Astrocyte (in vitro differentiated cells and primary cell): ENCODE results near the gene SERPINA1. TPM values are rescaled to one million over a fixed set of nuclear protein-coding genes. Genes with fewer than 3 reads are reported as not detected.

Experiments used
- DNase-seq: peaks from one replicate; pipeline ENCODE4 v3.0.0-alpha.2; 2010; ENCODE audit warnings: low read depth
- FAIRE-seq: peaks from 2 replicates; lab custom pipeline; 2011; peaks lifted over from hg19 to GRCh38; lab: Jason Lieb, UNC
- H2AFZ ChIP-seq: 2 replicates; pipeline ENCODE4 v1.6.0; 2012; ENCODE audit warnings: low read depth, low read length, inconsistent platforms
- H3K27ac ChIP-seq: 2 replicates; pipeline ENCODE4 v1.5.1; 2011; ENCODE audit warnings: low read depth, low read length, inconsistent platforms
- H3K27me3 ChIP-seq: 2 replicates; pipeline ENCODE4 v1.6.0; 2011; ENCODE audit warnings: low read length, inconsistent platforms; ENCODE audit not compliant: insufficient read depth
- H3K36me3 ChIP-seq: 2 replicates; pipeline ENCODE4 v1.5.1; 2011; ENCODE audit warnings: low read length, inconsistent platforms; ENCODE audit not compliant: insufficient read depth
- H3K4me1 ChIP-seq: 2 replicates; pipeline ENCODE4 v1.5.1; 2011; ENCODE audit warnings: low read length, inconsistent platforms; ENCODE audit not compliant: insufficient read depth
- H3K4me2 ChIP-seq: 2 replicates; pipeline ENCODE4 v1.6.0; 2012; ENCODE audit warnings: low read length, inconsistent platforms
- H3K4me3 ChIP-seq: 2 replicates; pipeline ENCODE4 v1.5.1; 2011; ENCODE audit warnings: low read depth, mild to moderate bottlenecking, low read length, inconsistent platforms; ENCODE audit not compliant: insufficient read depth
- H3K79me2 ChIP-seq: 2 replicates; pipeline ENCODE4 v1.6.0; 2012; ENCODE audit warnings: mild to moderate bottlenecking, low read length, inconsistent platforms; ENCODE audit not compliant: insufficient read depth
- H3K9ac ChIP-seq: 2 replicates; pipeline ENCODE4 v1.6.0; 2012; ENCODE audit warnings: mild to moderate bottlenecking, low read length, inconsistent platforms
- H3K9me3 ChIP-seq: 2 replicates; pipeline ENCODE4 v1.5.1; 2012; ENCODE audit warnings: low read depth, mild to moderate bottlenecking, low read length, inconsistent platforms; ENCODE audit not compliant: insufficient read depth
- H4K20me1 ChIP-seq: 2 replicates; pipeline ENCODE4 v1.6.0; 2012; ENCODE audit warnings: low read length, inconsistent platforms; ENCODE audit not compliant: insufficient read depth
- H3K27ac Mint-ChIP-seq: one replicate; pipeline ENCODE4 v1.8.0; 2021; ENCODE audit warnings: mild to moderate bottlenecking, mixed read lengths; ENCODE audit not compliant: unreplicated experiment
- H3K27me3 Mint-ChIP-seq: one replicate; pipeline ENCODE4 v1.8.0; 2021; ENCODE audit warnings: low read depth, mixed read lengths; ENCODE audit not compliant: unreplicated experiment
- H3K36me3 Mint-ChIP-seq: one replicate; pipeline ENCODE4 v1.8.0; 2021; ENCODE audit warnings: low read depth, mixed read lengths; ENCODE audit not compliant: unreplicated experiment
- H3K4me1 Mint-ChIP-seq: one replicate; pipeline ENCODE4 v1.8.0; 2021; ENCODE audit warnings: low read depth, mixed read lengths; ENCODE audit not compliant: unreplicated experiment
- H3K4me3 Mint-ChIP-seq: one replicate; pipeline ENCODE4 v1.8.0; 2021; ENCODE audit warnings: mild to moderate bottlenecking, moderate library complexity, mixed read lengths; ENCODE audit not compliant: unreplicated experiment
- H3K9me3 Mint-ChIP-seq: one replicate; pipeline ENCODE4 v1.8.0; 2021; ENCODE audit warnings: mild to moderate bottlenecking, mixed read lengths; ENCODE audit not compliant: unreplicated experiment
- EZH2 ChIP-seq: IDR thresholded peaks from 2 replicates; pipeline ENCODE4 v1.6.1; 2012; ENCODE audit warnings: mild to moderate bottlenecking, low read length, inconsistent platforms; ENCODE audit not compliant: insufficient read depth
- total RNA-seq: library from RNA; stranded (reverse); gene quantifications from 2 replicates; pipeline ENCODE4 v1.2.1, GENCODE V29; 2021
- TF ChIP-seq, protein P1 (sequence below): IDR thresholded peaks from 2 replicates; pipeline ENCODE4 v1.5.1; 2011; ENCODE audit warnings: low read depth, mild to moderate bottlenecking, inconsistent platforms, low read length, moderate library complexity; ENCODE audit not compliant: insufficient read depth

The SERPINA1 gene
- total RNA-seq, 1 donor from 2014 or later: 0.98 TPM

DNA sequence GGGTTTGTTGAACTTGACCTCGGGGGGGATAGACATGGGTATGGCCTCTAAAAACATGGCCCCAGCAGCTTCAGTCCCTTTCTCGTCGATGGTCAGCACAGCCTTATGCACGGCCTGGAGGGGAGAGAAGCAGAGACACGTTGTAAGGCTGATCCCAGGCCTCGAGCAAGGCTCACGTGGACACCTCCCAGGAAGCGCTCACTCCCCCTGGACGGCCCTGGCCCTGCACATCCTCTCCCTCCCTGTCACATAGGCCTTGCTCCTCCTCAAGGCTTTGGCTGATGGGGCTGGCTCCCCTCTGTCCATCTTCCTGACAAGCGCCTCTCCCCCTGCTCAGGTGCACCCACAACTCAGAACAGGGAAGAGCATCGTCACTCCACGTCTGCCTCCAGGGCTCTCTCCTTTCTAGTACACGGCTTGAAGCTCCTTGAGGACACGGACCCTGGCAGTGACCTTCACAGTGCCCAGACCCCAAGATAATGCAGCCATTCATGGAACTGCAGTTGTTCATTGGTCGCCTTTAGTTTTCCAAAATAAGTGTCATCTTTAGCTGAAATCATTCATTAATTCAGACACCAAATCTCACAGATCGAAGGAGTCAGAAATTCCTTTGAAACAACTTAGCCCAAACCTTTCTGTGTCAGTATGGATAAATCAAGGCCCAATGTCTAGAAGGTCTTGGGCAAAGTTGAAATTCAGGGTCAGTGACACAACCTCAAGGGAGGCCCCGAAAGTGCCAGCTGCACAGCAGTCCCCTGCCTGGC lies 9.7 kb downstream of the SERPINA1 start:
- peaks cover 3% of the 10 kb centered on the region for H3K36me3 Mint-ChIP-seq
- Histone ChIP-seq H3K79me2 (no peaks in the 10 kb centered on the region), H4K20me1 (no peaks in the 10 kb centered on the region), H2AFZ (no peak overlapping the region), H3K36me3 (no peaks in the 10 kb centered on the region), H3K27ac (no peak overlapping the region), H3K9ac (no peak overlapping the region), H3K9me3 (no peaks in the 10 kb centered on the region), H3K4me2 (no peak overlapping the region), H3K27me3 (no peaks in the 10 kb centered on the region), H3K4me1 (peaks cover 21% of the 10 kb centered on the region), H3K4me3 (no peak overlapping the region)
- FAIRE-seq (no peak), DNase-seq (no peak)
- peaks cover 36% of the 10 kb centered on the region for H3K27me3 Mint-ChIP-seq
- TF ChIP-seq, protein P1, sequence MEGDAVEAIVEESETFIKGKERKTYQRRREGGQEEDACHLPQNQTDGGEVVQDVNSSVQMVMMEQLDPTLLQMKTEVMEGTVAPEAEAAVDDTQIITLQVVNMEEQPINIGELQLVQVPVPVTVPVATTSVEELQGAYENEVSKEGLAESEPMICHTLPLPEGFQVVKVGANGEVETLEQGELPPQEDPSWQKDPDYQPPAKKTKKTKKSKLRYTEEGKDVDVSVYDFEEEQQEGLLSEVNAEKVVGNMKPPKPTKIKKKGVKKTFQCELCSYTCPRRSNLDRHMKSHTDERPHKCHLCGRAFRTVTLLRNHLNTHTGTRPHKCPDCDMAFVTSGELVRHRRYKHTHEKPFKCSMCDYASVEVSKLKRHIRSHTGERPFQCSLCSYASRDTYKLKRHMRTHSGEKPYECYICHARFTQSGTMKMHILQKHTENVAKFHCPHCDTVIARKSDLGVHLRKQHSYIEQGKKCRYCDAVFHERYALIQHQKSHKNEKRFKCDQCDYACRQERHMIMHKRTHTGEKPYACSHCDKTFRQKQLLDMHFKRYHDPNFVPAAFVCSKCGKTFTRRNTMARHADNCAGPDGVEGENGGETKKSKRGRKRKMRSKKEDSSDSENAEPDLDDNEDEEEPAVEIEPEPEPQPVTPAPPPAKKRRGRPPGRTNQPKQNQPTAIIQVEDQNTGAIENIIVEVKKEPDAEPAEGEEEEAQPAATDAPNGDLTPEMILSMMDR: no peak
- no peak for TF ChIP-seq EZH2
- H3K9me3 Mint-ChIP-seq: peaks cover 7% of the 10 kb centered on the region
- H3K4me3 Mint-ChIP-seq: no peak overlapping the region
- H3K27ac Mint-ChIP-seq: no peak overlapping the region
- peaks cover 8% of the 10 kb centered on the region for H3K4me1 Mint-ChIP-seq

DNA sequence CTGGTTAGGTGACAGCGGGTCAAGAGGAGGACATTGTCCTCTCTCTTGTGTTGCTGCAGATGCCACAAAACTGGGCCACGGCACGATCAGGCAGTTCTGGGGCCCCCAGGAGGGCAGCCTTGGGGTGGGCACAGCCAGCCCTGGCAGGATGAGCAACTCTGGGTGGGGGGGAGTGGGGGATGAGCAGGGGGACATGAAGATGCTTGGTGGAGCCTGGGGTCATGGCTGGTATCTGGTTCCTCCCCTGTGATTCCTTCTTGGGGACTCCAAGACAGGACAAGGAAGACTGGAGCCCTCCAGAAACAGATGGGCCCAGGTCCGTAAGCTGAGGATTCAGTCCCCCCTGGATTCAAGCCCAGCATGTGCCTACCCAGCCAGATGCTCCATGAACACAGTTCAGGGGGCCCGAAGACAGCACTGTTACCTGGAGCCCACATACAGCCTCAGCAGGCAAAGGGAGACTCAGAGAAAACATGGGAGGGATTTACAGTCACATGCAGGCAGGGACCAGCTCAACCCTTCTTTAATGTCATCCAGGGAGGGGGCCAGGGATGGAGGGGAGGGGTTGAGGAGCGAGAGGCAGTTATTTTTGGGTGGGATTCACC lies 10.4 kb downstream of the SERPINA1 start:
- Mint-ChIP-seq H3K4me1 (peaks cover 12% of the 10 kb centered on the region), H3K4me3 (no peak overlapping the region), H3K27me3 (peaks cover 28% of the 10 kb centered on the region), H3K27ac (no peak overlapping the region), H3K36me3 (peaks cover 3% of the 10 kb centered on the region), H3K9me3 (peaks cover 7% of the 10 kb centered on the region)
- no peaks in the 10 kb centered on the region for H3K27me3 ChIP-seq
- H3K79me2 ChIP-seq: no peaks in the 10 kb centered on the region
- H3K4me3 ChIP-seq: no peak overlapping the region
- no peak overlapping the region for H3K27ac ChIP-seq
- no peak overlapping the region for H3K4me2 ChIP-seq
- H3K4me1 ChIP-seq: peaks cover 27% of the 10 kb centered on the region
- no peaks in the 10 kb centered on the region for H4K20me1 ChIP-seq
- DNase-seq: no peak
- TF ChIP-seq EZH2: no peak
- TF ChIP-seq, protein P1: no peak
- no peak for FAIRE-seq
- H3K9me3 ChIP-seq: no peaks in the 10 kb centered on the region
- H2AFZ ChIP-seq: no peak overlapping the region
- no peaks in the 10 kb centered on the region for H3K36me3 ChIP-seq
- no peak overlapping the region for H3K9ac ChIP-seq
